RPMI7951 (cell line): ENCODE data around the gene PATL2. TPM values are rescaled to one million over a fixed set of nuclear protein-coding genes. Genes with fewer than 3 reads are reported as not detected.
"Not testable (repeated sequence)": the region's sequence is repeated elsewhere in the genome, so short reads cannot be mapped to it uniquely, and the experiment has no call there.

Experiments used
- DNase-seq: peaks from one replicate; pipeline ENCODE4 v3.0.0-alpha.2; 2012; ENCODE audit warnings: low read depth
- total RNA-seq: library from RNA; depleted of rRNA; stranded (reverse); fragments of >200 nt; shearing (Covaris generic); gene quantifications from 2 replicates; pipeline ENCODE4 v1.2.3, GENCODE V29; 2014

The PATL2 gene
- total RNA-seq, 1 experiment from 2014 or later = 1.1 TPM

DNA sequence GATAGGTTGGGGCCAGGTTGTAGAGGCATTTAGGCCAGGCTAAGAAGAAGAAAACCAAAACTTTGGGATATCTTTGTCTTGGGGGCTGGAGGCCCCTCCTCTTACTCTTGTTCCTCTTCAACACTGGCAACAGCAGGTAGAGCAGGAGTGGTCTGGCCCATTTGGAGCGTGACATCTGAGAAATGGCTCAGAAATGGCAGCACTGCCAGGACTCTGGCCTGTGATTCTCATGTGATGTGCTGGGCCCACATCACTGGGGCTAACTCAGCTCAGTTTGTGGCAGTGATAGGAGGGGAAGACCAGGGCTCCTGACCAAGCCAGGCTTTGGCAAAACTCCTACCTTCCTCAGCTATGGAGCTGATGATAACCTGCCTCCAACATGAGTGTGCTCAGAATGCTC lies 18.5 kb downstream of the PATL2 start:
- no peak for DNase-seq

DNA sequence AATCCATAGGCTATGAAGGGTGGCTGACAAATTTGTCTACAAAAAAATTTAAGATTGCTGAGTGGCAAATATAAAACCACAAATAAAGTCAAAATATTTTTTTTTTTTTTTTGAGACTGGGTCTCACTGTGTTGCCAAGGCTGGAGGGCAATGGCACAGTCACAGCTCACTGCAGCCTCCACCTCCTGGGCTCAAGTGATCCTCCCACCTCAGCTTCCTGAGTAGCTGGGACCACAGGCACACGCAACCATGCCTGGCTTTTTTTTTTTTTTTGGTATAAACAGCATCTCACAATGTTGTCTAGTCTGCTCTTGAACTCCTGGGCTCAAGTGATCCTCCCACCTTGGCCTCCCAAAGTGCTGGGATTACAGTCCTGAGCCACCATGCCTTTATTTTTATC lies 20.9 kb downstream of the PATL2 start:
- not testable (repeated sequence) for DNase-seq

DNA sequence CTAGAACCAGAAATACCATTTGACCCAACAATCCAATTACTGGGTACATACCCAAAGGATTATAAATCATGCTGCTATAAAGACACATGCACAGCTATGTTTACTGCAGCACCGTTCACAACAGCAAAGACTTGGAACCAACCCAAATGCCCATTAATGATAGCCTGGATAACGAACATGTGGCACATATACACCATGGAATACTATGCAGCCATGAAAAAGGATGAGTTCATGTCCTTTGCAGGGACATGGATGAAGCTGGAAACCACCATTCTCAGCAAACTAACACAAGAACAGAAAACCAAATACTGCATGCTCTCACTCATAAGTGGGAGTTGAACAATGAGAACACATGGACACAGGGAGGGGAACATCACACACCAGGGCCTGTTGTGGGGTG lies 21.8 kb downstream of the PATL2 start:
- DNase-seq = not testable (repeated sequence)

DNA sequence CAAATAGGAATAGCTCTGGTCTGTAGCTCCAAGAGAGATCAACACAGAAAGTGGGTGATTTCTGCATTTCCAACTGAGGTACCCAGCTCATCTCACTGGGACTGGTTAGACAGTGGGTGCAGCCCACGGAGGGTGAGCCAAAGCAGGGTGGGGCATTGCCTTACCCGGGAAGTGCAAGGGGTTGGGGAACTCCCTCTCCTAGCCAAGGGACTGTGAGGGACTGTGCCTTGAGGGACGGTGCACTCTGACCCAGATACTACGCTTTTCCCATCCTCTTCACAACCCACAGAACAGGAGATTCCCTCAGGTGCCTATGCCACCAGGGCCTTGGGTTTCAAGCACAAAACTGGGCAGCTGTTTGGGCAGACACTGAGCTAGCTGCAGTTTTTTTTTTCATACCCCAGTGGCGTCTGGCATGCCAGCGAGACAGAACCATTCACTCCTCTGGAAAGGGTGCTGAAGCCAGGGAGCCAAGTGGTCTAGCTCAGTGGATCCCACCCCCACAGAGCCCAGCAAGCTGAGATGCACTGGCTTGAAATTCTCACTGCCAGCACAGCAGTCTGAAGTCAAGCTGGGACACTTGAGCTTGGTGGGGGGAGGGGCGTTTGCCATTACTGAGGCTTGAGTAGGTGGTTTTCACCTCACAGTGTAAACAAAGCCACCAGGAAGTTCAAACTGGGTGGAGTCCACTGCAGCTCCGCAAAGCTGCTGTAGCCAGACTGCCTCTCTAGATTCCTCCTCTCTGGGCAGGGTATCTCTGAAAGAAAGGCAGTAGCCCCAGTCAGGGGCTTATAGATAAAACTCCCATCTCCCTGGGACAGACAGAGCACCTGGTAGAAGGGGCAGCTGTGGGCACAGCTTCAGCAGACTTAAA lies 28.1 kb downstream of the PATL2 start:
- peak; percentile 17 for DNase-seq

DNA sequence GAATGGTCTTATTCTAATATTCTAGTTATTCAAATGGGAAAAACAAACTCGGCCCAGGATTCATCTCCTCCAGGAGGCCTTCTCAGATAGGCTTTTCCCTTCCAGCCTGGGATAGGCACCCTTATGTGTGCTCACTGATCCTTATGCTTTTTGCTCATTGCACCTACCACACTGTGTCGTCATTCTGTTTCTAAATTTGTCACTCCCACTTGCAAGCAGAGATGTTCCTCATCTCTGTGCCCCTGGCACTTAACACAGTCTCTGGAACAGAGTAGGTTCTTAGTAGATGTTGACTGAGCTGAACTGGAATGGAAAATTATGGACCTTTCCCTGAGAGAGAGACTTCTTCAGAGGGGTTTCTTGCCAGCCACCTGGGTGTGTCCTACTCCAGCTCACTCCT lies 28.9 kb downstream of the PATL2 start:
- no peak for DNase-seq

DNA sequence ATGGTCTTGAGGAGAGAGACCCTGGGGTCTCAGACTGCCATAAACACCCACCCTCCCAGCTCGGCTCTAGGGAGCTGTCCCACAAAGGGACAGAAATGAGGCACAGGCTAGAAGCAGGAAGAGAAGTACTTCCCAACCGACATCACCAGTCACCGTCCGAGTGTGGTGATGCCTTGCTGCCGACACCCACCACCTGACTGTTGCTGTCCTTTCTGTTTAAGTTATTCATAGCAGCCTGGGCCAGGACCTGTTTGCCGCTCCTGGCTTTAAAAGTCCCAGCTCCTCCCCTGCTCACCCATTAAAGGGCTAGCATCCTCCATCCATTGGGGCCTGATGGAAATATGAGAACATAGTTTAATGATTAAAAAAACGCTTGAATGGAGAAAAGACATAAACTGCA lies 34.4 kb downstream of the PATL2 start:
- DNase-seq = no peak

DNA sequence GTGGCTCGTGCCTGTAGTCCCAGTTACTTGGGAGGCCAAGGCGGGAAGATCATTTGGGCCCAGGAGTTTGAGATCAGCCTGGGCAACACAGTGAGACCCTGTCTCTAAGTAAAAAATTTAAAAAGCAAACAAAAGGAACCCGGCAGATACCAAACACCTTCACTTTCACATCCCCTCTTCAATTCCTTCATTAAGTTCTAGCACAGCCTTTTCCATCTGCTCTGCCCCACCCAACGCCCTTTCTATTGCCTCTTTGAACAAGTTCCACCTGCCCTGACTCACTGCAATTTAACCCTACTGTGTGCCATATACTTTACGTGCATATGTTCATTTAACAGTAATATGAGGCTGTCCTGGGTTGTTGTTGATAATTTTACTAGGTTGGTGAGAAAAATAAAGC lies 35.2 kb downstream of the PATL2 start:
- DNase-seq = no peak

DNA sequence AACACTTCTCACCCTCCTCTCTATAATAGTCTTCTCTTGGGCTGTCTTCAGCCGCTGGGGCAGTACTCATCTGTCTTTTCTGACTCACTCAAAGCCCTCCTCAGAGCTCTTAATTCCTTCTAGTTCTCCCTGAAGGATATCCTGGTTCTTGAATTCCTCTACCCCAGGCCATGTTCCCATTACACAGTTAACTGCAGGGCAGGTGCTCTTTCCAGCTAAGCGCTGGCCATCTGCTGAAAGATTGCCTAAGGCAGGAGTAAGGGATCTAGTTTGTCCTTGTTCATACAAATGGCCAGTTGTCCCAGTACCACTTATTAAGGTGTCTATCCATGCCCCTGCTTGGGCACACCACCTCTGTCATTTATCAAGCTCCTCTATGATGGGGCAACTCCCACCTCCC lies 37.5 kb downstream of the PATL2 start:
- no peak for DNase-seq

DNA sequence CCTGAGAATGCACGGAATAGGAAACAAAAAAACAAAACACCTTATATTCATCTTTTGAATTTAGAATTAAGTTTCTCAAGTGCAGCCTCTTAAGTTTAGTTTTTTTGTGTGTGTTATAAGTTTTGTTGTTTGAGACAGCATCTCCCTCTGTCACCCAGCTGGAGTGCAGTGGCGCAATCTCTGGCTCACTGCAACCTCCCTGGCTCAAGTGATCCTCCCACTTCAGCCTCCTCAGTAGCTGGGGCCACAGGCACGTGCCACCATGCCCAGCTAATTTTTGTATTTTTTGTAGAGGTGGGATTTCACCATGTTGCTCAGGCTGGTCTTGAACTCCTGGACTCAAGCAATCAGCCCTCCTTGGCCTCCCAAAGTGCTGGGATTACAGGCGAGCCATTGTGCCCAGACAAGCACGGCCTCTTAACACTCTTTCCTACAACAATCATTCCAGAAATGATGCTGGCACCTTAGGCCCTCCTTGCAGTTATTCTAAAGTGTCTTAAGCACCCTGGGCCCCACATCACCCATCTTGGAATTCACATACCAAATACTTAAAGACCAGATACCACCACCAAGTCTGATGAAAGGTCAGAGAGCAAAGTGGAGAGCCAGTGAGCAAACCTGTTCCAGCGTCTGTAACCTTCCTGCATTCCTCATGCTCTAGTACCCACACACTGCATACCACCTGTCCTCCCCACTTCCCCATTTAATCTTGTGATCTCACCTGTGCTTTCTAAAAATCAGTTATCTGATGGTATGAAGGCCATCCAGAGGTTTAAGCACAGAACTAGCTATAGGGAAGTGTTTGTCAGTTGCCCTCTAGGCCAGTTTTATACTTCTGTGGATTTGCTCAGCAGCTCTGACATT lies 40.8 kb downstream of the PATL2 start:
- no peak for DNase-seq

DNA sequence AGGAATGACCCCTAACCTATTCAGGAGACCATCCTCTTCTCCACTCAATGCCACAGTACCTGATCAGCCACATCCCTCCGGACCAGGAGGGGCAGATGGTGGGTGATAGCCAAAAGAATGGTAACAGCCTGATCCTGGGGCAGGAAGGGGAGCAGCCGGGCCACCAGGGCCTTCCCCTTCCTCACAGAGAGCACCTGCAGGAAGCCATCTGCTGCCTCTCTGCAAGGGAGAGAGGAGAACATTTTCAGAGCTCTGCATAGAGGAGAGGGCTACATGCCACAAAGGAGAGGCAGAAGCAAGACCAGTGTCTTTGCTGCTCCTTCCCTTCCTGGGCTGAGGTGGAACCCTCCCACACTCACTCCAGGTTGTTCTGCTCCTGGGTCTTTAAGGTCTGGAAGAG lies 42.2 kb downstream of the PATL2 start:
- no peak for DNase-seq

DNA sequence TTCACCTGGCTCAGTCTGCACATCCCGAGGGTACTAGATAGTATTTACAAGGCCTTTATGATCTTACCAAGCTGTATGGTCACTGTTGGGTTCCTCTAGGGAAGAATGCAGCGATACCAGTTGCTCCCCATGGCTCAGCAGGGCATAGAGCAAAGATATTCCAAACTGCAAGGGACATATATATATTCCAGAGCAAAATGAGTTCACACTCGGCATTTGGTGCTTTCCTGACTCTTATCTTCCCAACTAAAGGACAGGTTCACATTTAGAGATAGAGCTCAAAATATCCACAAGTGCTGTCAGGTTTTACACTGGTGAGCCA lies 44.1 kb downstream of the PATL2 start:
- no peak for DNase-seq

DNA sequence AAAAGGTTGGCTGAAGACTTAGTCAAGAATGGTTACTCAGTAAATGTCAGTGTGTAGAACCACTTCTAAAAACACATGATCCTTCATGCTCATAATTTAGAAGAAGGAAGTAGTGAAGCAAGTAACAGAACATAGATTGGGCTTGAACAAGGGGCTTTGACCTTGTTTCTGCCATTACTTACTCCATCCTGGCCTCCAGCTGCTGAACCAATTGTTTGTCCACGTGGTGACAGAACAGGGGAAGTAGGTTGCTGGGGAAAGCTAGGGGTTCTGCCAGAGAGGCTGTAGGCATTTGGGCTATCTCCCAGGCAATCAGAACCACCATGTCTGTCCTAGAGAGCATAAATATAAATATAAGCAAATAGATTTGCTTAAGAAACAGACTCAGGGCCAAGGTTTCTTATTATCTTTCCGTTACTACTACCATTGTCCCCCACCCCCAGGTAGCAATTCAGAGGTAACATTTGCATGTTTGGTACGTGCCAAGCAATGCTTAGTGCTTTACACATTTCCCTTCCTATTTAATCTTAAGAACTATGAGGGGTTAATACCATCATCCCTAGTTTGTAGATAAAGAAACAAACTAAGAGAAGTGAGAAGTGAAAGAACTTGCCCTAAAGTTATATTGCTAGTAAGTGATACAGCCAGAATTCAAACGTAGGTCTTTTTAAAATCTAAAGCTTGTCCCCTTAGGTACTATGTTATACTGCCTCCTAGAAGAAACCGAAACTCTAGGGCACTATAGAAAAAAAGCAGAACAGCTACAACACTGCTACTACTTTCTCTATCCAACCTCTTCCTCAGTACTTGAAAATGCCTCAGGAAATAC lies 44.7 kb downstream of the PATL2 start:
- no peak for DNase-seq

DNA sequence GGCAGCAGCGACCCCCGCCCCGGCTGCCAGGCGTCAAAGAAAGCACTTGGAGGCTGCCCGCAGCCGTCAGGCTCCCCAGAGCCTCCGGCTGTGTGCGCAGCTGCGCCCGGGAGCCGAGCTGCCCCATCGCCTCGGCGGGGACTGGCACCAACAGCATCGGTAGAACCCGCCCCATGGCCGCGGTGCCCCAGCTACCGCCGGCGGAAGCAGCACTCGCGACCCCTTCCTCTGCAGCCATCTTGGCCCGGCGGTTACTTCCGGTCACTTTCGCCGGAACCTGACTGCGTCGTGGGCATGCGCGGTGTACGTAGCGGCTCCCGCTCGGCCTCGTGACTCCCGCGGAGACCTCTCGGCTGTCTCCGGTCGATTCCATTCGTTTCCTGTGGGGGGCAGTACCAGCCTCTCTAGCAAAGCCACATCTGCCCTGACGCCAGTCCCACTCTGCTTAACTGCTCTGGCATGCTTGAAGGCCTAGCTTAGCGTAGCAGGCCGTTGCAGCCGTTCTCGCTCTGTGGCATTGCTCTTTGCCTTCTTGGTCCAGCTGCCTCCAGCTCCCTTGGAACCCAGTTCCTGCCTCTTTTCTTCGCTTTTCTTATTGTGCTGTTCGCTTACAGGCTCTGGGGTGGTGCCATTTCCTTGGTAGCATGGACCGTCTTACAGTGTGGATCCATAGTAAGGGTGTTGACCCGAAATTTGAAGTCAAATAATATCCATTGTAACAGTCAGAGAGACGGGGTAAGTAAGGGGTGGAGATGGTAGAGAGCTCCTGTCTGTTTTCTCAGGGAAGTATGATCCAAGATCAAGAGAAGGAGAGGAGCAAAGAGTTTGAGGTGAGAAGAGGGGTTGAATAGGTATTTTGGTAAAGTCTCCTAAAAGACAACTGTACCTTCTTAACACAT lies 47.5 kb downstream of the PATL2 start, which contains the start of gene SPG11:
Gene SPG11, minus strand, starts transcription at position 253 of the 899 bp plus-strand sequence. Its CDS starts 15 bp downstream, at position 238.
- peak; percentile 97 for DNase-seq

DNA sequence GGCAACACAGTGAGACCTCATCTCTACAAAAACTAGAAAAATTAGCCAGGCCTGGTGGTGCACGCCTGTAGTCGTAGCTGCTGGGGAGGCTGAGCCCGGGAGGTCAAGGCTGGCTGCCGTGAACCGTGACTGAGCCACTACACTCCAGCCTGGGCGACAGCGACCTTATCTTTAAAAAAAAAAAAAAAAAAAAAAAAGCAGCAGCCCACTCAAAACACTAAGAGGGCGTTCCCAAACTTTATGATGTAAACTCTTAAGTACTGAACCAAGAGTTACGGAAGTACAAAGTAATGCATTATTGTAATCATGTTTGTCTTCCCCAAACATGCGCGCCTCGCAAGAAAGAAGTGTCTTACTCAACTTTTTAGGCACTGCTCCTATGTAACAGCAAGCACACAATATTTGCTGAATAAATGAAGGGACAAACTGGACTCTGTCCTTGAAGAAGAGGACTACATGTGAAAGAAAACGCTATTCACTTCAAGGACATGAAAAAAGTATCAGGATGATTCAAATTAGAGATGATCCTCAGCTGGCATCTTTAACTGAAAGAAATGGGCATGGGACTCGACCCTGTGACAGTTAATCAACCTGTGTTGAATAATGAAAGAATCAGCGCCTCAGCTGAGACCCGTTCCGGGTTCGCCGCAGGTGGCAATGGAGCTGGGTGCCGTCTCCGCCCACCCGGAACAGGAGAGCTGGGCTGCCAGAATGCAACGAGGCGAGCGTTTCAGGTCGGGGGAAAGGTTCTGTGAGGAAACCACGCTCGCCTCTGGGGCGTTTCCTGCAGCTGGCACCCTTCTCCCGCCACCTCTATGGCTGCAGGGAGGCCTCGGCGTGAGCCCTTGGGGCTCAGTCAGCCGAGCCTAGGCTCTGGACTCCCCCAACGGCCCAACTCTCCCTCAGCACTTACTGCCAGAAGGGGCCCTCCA lies 48.4 kb downstream of the PATL2 start:
- peak; percentile 66 for DNase-seq

DNA sequence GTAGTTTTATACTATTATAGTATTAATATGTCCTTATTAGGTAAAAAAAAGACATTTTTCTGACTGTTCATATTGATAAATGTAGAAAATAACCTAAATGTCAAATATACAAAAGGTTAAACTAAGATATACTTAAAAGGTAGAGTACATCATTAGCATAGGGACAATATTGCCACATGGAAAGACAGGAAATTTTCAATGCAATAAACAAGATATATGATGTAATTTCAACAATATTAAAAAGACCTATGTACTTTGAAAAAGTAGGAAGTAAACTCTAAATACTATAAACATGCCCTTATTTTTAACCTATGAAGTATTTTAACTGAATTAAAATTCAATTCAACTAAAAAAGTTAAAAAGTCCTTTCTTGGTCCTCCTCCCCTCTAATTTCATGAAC lies 49.5 kb downstream of the PATL2 start:
- no peak for DNase-seq

DNA sequence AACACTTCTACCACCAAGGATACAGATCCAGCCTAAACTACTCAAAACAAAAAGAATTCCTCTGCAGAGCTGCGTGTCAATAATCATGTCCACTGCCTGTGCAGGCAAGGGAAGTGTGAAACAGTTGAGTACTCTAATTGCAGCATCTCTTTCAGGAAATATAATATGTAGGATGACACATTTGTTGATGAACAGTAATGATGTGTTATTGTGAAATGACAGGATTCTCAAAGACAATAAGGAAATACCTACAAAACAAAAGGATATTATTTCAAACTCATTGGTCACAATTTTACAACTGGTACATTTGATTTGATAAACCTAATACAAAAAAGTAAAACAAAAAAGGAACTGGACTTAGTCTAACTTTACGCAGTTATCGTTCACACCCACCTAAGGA lies 52.1 kb downstream of the PATL2 start:
- no peak for DNase-seq

DNA sequence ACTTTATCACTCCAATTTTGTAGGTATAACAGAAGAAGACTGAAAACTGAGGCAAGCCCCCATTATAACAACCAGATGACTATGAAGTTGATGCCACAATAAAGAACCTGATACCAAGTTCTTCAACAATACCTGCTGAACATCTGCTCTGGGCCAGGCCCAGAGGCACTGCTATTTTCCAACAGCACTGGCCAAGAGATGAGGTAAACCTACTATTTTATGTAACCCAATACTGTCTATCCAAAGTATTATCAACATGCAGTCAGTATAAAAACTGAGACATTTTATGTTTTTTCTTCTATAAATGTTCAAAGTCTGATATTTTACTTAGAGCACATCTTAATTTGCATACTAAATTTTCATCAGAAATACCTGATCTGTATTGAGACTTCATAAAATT lies 53.7 kb downstream of the PATL2 start:
- DNase-seq = no peak

DNA sequence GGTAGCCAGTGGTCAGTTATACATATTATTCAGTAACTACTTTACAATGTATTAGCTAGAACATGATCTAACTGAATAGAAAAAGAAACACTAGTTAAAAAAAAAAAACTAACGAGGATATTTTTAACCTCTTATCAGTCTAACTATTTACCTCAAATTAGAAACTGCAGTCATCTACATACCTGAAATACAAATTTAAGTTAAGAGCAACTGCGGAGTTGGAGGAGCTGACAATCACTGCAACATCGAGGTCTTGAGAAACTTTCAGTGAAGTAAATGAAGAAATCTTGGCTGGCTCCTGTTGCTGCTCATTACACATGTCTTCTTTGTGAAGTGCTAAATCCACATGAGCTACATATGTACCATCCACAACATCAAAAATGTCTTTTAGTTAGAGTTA lies 54.2 kb downstream of the PATL2 start:
- no peak for DNase-seq

DNA sequence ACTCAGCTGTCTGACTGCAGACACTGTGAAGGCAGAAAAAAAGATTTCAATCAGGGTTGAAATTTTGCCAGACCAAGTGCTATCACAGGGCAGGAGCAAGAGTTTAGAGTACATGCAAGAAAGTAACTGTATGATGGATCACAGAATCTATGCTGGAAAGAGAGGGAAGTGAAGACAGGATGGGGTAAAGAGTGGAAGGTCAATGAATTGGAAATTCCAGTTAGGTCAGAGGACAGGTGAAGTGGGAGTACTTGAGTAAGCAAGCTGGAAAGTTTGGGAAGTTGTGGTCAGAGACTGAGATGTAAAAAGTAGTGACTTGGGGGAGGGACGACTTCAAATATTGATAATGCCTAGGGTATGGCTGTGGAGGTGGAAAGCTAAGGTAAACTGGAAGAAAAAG lies 54.8 kb downstream of the PATL2 start:
- DNase-seq = no peak

DNA sequence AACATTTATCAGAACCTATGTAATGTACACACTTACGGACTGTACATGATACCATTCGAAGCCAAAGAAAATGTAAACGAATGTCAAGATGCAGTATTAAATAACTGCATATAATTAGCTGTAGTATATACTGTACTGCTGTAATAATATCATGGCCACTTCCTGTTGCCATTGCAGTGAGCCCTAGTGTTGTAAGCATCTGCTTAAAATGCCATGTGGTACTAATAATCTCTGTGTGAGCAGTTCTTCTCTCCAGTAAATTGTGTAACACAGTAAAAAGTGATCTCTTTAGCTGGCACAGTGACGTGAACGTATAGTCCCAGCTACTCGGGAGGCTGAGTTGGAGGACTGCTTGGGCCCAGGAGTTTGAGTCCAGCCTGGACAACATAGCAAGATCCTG lies 56.3 kb downstream of the PATL2 start:
- DNase-seq = no peak
